GM18526 (cell line): ENCODE measurements around the gene TGFB2.

Experiments
- POLR2A ChIP-seq: IDR thresholded peaks from 3 replicates; pipeline ENCODE4 v1.6.1; 2011; ENCODE audit not compliant: insufficient read length; ENCODE audit errors: extremely low read depth

TGFB2 gene

GRCh38 chr1:218409946-218410510 lies 64.9 kb downstream of the TGFB2 start:
- no peak for TF ChIP-seq POLR2A

GRCh38 chr1:218411101-218411500 lies 66.0 kb downstream of the TGFB2 start:
- TF ChIP-seq POLR2A = no peak

- no peak for TF ChIP-seq POLR2A
These were observed 67.0 kb downstream of the TGFB2 start for GRCh38 chr1:218412171-218412570.

- TF ChIP-seq POLR2A = no peak
These were observed 68.0 kb downstream of the TGFB2 start for GRCh38 chr1:218413179-218413578.

GRCh38 chr1:218414060-218414728 lies 69.1 kb downstream of the TGFB2 start:
- no peak for TF ChIP-seq POLR2A

- TF ChIP-seq POLR2A = no peak
These were observed 70.6 kb downstream of the TGFB2 start for GRCh38 chr1:218415726-218416125.

- TF ChIP-seq POLR2A = no peak
These were observed 76.4 kb downstream of the TGFB2 start for GRCh38 chr1:218421531-218421930.

- no peak for TF ChIP-seq POLR2A
These were observed 79.4 kb downstream of the TGFB2 start for GRCh38 chr1:218424502-218424901.

GRCh38 chr1:218425647-218426342 lies 80.7 kb downstream of the TGFB2 start:
- no peak for TF ChIP-seq POLR2A

GRCh38 chr1:218426343-218426657 lies 81.2 kb downstream of the TGFB2 start:
- TF ChIP-seq POLR2A = no peak

GRCh38 chr1:218429301-218429700 lies 84.2 kb downstream of the TGFB2 start:
- TF ChIP-seq POLR2A = no peak

GRCh38 chr1:218430346-218430745 lies 85.2 kb downstream of the TGFB2 start:
- TF ChIP-seq POLR2A = no peak

GRCh38 chr1:218430822-218431221 lies 85.7 kb downstream of the TGFB2 start:
- TF ChIP-seq POLR2A = no peak

GRCh38 chr1:218431476-218431875 lies 86.3 kb downstream of the TGFB2 start:
- TF ChIP-seq POLR2A = no peak

GRCh38 chr1:218433744-218434143 lies 88.6 kb downstream of the TGFB2 start:
- TF ChIP-seq POLR2A = no peak

- TF ChIP-seq POLR2A = no peak
These were observed 90.4 kb downstream of the TGFB2 start for GRCh38 chr1:218435528-218435927.

- no peak for TF ChIP-seq POLR2A
These were observed 91.2 kb downstream of the TGFB2 start for GRCh38 chr1:218436346-218436745.
